AG10803 (cell line): ENCODE data around the gene APP.

Experiments
- DNase-seq: peaks from one replicate; pipeline ENCODE4 v3.0.0; 2010; ENCODE audit warnings: low read depth
- H3K4me3 ChIP-seq: 2 replicates; pipeline ENCODE4 v1.5.1; 2011; ENCODE audit warnings: mild to moderate bottlenecking, low read length, control low read depth
- CTCF ChIP-seq: conservative IDR thresholded peaks from 2 replicates; pipeline ENCODE4 v1.5.1; 2011; ENCODE audit warnings: mild to moderate bottlenecking, low read length, control low read depth, inconsistent platforms

The APP gene

GRCh38 chr21:25974964-25975363 lies 195.6 kb downstream of the APP start:
- H3K4me3 ChIP-seq = no peak overlapping the region
- DNase-seq = no peak
- no peak for TF ChIP-seq CTCF

- no peak for DNase-seq
- TF ChIP-seq CTCF = no peak
These were observed 200.2 kb downstream of the APP start for GRCh38 chr21:25970254-25970930.

GRCh38 chr21:25967901-25968438 lies 202.6 kb downstream of the APP start:
- TF ChIP-seq CTCF = no peak
- no peak overlapping the region for H3K4me3 ChIP-seq
- DNase-seq = no peak

More at GRCh38 chr21:25970254-25970930, 200.2 kb downstream of the APP start:
- H3K4me3 ChIP-seq = no peak overlapping the region

GRCh38 chr21:25967181-25967900 lies 203.2 kb downstream of the APP start:
- no peak overlapping the region for H3K4me3 ChIP-seq
- DNase-seq = no peak
- TF ChIP-seq CTCF = no peak

GRCh38 chr21:25965951-25966707 lies 204.4 kb downstream of the APP start:
- no peak for TF ChIP-seq CTCF
- H3K4me3 ChIP-seq = no peak overlapping the region
- DNase-seq = no peak

GRCh38 chr21:25964926-25965325 lies 205.6 kb downstream of the APP start:
- H3K4me3 ChIP-seq = no peak overlapping the region
- no peak for TF ChIP-seq CTCF
- DNase-seq = no peak
